PC-9 (cell line): ENCODE measurements around the gene P2RY8.

Experiments
- CTCF ChIP-seq: fragments of 200-600 bp; sonication (generic); conservative IDR thresholded peaks from 2 replicates; pipeline ENCODE4 v1.6.1; 2017; ENCODE audit warnings: mixed run types, antibody characterized with exemption, mild to moderate bottlenecking, moderate library complexity
- EZH2 ChIP-seq: fragments of 200-600 bp; sonication (generic); IDR thresholded peaks from 2 replicates; pipeline ENCODE4 v1.8.0; 2017; ENCODE audit warnings: antibody characterized with exemption, low read depth

GRCh38 chrX:1488745-1489144, 48.2 kb downstream of the P2RY8 start:
- TF ChIP-seq CTCF (no peak), EZH2 (no peak)
